Ammon's horn (tissue), 1 donor: ENCODE data around the gene NXNL1.

Experiments used
- DNase-seq: peaks from one replicate; pipeline ENCODE4 v3.0.0-alpha.2; 2016; ENCODE audit warnings: low spot score

Gene NXNL1

GRCh38 chr19:17419621-17420474 lies 40.9 kb downstream of the NXNL1 start, which contains the start of gene MVB12A:
TSS of gene MVB12A (plus strand) at chr19:17420047. CDS start at chr19:17420136, 89 bp downstream.
- peak; percentile 99 for DNase-seq

- no peak for DNase-seq
These were observed 41.5 kb downstream of the NXNL1 start for GRCh38 chr19:17419154-17419620.

GRCh38 chr19:17418710-17419109 lies 42.0 kb downstream of the NXNL1 start:
- no peak for DNase-seq

GRCh38 chr19:17415121-17415520 lies 45.6 kb downstream of the NXNL1 start:
- no peak for DNase-seq

GRCh38 chr19:17414097-17414496 lies 46.6 kb downstream of the NXNL1 start:
- DNase-seq = no peak

- DNase-seq = no peak
These were observed 48.9 kb downstream of the NXNL1 start for GRCh38 chr19:17411801-17412200.

GRCh38 chr19:17409990-17410389 lies 50.7 kb downstream of the NXNL1 start:
- no peak for DNase-seq

GRCh38 chr19:17406887-17407196 lies 53.9 kb downstream of the NXNL1 start:
- no peak for DNase-seq

GRCh38 chr19:17406046-17406886 lies 54.5 kb downstream of the NXNL1 start:
- peak; percentile 47 for DNase-seq
